Measurements from ENCODE around the gene NOXRED1.

GRCh38 chr14:77469067-77469505 lies 45.8 kb upstream of the NOXRED1 start:
- TF ChIP-seq CTCF (IDR thresholded peaks at IDR 0.05; ENCODE audit: low read depth, low read length) = no peak
- TF ChIP-seq MAX (IDR thresholded peaks at IDR 0.05; ENCODE audit: low read depth, low read length) = no peak
- TF ChIP-seq POLR2A (IDR thresholded peaks at IDR 0.05; ENCODE audit: extremely low read depth, insufficient read length) = no peak
- TF ChIP-seq MYC (IDR thresholded peaks at IDR 0.05; ENCODE audit: low read depth, low read length) = no peak
